BLaER1 (cell line): Measurements from ENCODE around the gene EMP1.

ENCODE experiments used
- H3K27ac ChIP-seq: shearing (Covaris generic); formaldehyde crosslinking; 2 replicates; pipeline ENCODE4 v1.8.1; 2022
- H3K27me3 ChIP-seq: shearing (Covaris generic); formaldehyde crosslinking; 2 replicates; pipeline ENCODE4 v1.8.1; 2022
- H3K36me3 ChIP-seq: shearing (Covaris generic); formaldehyde crosslinking; 2 replicates; pipeline ENCODE4 v1.8.1; 2022
- H3K4me1 ChIP-seq: shearing (Covaris generic); formaldehyde crosslinking; 2 replicates; pipeline ENCODE4 v1.8.1; 2022
- H3K4me2 ChIP-seq: shearing (Covaris generic); formaldehyde crosslinking; 2 replicates; pipeline ENCODE4 v1.8.1; 2022
- H3K4me3 ChIP-seq: shearing (Covaris generic); formaldehyde crosslinking; 2 replicates; pipeline ENCODE4 v1.8.1; 2022
- H3K9ac ChIP-seq: shearing (Covaris generic); formaldehyde crosslinking; 2 replicates; pipeline ENCODE4 v1.8.1; 2022
- H3K9me3 ChIP-seq: shearing (Covaris generic); formaldehyde crosslinking; 2 replicates; pipeline ENCODE4 v1.8.1; 2022
- H4K20me1 ChIP-seq: shearing (Covaris generic); formaldehyde crosslinking; 2 replicates; pipeline ENCODE4 v1.8.1; 2022
- Cebpa-rat ChIP-seq: shearing (Covaris generic); IDR thresholded peaks from 2 replicates; pipeline ENCODE4 v1.8.1; 2022

The EMP1 gene

GRCh38 chr12:13195250-13195649, 1.3 kb upstream of the EMP1 start:
- Histone ChIP-seq H3K9ac (no peak overlapping the region), H3K27me3 (no peaks in the 10 kb centered on the region), H3K4me3 (no peak overlapping the region), H3K4me2 (peak overlapping the region; percentile 92), H3K9me3 (no peaks in the 10 kb centered on the region), H3K27ac (no peak overlapping the region), H4K20me1 (no peaks in the 10 kb centered on the region), H3K4me1 (peaks cover 67% of the 10 kb centered on the region), H3K36me3 (no peaks in the 10 kb centered on the region)
- TF ChIP-seq Cebpa-rat, result no peak

GRCh38 chr12:13195785-13196129, 769 bp upstream of the EMP1 start:
- TF ChIP-seq Cebpa-rat, result no peak
- Histone ChIP-seq H3K27me3 (no peaks in the 10 kb centered on the region), H3K27ac (no peak overlapping the region), H3K9me3 (no peaks in the 10 kb centered on the region), H3K4me2 (peak overlapping the region; percentile 92), H3K36me3 (no peaks in the 10 kb centered on the region), H3K9ac (peak overlapping the region; percentile 20; the same call in 1 of the 2 replicates), H3K4me1 (peaks cover 72% of the 10 kb centered on the region), H4K20me1 (no peaks in the 10 kb centered on the region), H3K4me3 (no peak overlapping the region)

DNA sequence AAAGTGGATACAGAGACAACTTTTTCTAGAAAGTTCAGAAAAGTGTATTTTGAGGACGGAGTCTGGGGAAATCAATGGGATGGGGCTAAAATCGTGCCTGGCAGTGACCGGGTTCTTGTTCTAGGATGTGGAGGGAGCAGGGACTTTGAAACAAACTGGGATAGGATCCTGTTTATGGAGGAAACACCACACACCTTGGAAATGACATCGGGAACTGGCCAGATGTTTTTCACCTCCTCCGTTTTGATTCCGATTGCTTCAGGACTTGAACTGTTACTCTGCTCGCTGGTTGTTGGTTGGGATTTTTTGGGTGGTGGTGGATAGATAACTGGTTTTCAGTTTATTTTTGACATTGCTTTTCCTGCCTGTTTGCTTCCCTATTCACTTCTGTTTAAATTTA, 506 bp downstream of the EMP1 start:
- no peaks in the 10 kb centered on the region for H4K20me1 ChIP-seq
- H3K9ac ChIP-seq, result no peak overlapping the region
- H3K36me3 ChIP-seq, result no peaks in the 10 kb centered on the region
- H3K4me2 ChIP-seq, result peak overlapping the region; percentile 92
- peaks cover 77% of the 10 kb centered on the region for H3K4me1 ChIP-seq
- H3K4me3 ChIP-seq, result no peak overlapping the region
- H3K27me3 ChIP-seq, result no peaks in the 10 kb centered on the region
- no peak overlapping the region for H3K27ac ChIP-seq
- no peaks in the 10 kb centered on the region for H3K9me3 ChIP-seq
- no peak for TF ChIP-seq Cebpa-rat

- no peak overlapping the region for H3K27ac ChIP-seq
- TF ChIP-seq Cebpa-rat, result no peak
- H3K9me3 ChIP-seq, result no peaks in the 10 kb centered on the region
- H3K4me2 ChIP-seq, result peak overlapping the region; percentile 92
- no peak overlapping the region for H3K4me3 ChIP-seq
- peaks cover 77% of the 10 kb centered on the region for H3K4me1 ChIP-seq
- H3K9ac ChIP-seq, result no peak overlapping the region
- H3K27me3 ChIP-seq, result no peaks in the 10 kb centered on the region
- H3K36me3 ChIP-seq, result no peaks in the 10 kb centered on the region
- no peaks in the 10 kb centered on the region for H4K20me1 ChIP-seq
These were observed 1.1 kb downstream of the EMP1 start for GRCh38 chr12:13197526-13198143.

- H3K36me3 ChIP-seq, result no peaks in the 10 kb centered on the region
- no peaks in the 10 kb centered on the region for H3K9me3 ChIP-seq
- H3K4me2 ChIP-seq, result no peak overlapping the region
- H3K4me1 ChIP-seq, result peaks cover 75% of the 10 kb centered on the region
- no peaks in the 10 kb centered on the region for H4K20me1 ChIP-seq
- no peaks in the 10 kb centered on the region for H3K27me3 ChIP-seq
- no peak overlapping the region for H3K27ac ChIP-seq
- no peak overlapping the region for H3K4me3 ChIP-seq
- H3K9ac ChIP-seq, result no peak overlapping the region
- no peak for TF ChIP-seq Cebpa-rat
These were observed 1.7 kb downstream of the EMP1 start for GRCh38 chr12:13198241-13198640.

DNA sequence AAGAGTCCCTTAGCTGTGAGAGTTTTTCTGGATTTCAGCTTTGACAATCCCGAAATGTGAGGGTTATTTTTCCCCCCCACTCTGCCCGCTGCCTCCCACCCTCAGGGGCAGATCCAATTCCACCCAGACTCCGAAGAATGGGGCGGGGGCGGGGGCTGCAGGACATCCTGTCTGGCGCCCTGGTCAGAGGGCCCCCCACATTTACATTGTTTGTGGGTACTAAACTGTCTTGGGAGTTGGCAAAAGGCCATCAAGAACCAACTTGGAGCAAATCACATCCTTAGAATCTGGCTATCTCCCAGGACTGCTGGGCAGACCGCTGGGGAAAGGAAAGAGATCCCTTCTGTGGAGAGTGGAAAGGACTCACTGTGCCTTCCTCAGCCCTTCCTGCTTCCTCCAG, 2.4 kb downstream of the EMP1 start:
- no peaks in the 10 kb centered on the region for H3K27me3 ChIP-seq
- H3K36me3 ChIP-seq, result no peaks in the 10 kb centered on the region
- peak overlapping the region; percentile 23 for H3K4me2 ChIP-seq
- no peak overlapping the region for H3K27ac ChIP-seq
- no peaks in the 10 kb centered on the region for H3K9me3 ChIP-seq
- no peak for TF ChIP-seq Cebpa-rat
- no peaks in the 10 kb centered on the region for H4K20me1 ChIP-seq
- H3K4me1 ChIP-seq, result peaks cover 68% of the 10 kb centered on the region
- no peak overlapping the region for H3K9ac ChIP-seq
- H3K4me3 ChIP-seq, result no peak overlapping the region

- Histone ChIP-seq H4K20me1 (no peaks in the 10 kb centered on the region), H3K9ac (no peak overlapping the region), H3K27ac (no peak overlapping the region), H3K4me2 (peak overlapping the region; percentile 23), H3K9me3 (no peaks in the 10 kb centered on the region), H3K4me3 (no peak overlapping the region), H3K4me1 (peaks cover 61% of the 10 kb centered on the region), H3K36me3 (no peaks in the 10 kb centered on the region), H3K27me3 (no peaks in the 10 kb centered on the region)
- no peak for TF ChIP-seq Cebpa-rat
These were observed 3.1 kb downstream of the EMP1 start for GRCh38 chr12:13199592-13199991.

DNA sequence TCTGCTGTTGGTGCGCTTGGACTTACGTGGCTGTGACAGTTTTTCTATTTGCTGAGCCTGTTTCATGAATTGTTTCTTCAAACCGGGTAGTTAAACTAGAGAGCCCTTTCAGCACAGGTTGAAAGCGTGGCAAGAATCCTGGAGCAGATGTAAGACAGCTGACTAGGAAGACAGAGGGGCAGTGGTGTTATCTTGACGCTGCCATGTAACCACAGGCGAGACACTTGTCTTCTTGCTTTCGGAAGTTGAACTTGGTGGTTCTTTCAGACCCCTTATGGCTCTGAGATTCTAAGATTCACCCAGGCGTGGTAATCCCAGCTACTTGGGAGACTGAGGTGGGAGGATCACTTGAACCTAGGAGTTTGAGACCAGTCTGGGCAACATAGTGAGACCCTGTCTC, 4.3 kb downstream of the EMP1 start:
- TF ChIP-seq Cebpa-rat, result no peak
- peak overlapping the region; percentile 49 for H3K4me2 ChIP-seq
- peaks cover 51% of the 10 kb centered on the region for H3K4me1 ChIP-seq
- no peak overlapping the region for H3K27ac ChIP-seq
- no peak overlapping the region for H3K4me3 ChIP-seq
- H3K9ac ChIP-seq, result no peak overlapping the region
- no peaks in the 10 kb centered on the region for H3K27me3 ChIP-seq
- H4K20me1 ChIP-seq, result no peaks in the 10 kb centered on the region
- no peaks in the 10 kb centered on the region for H3K9me3 ChIP-seq
- H3K36me3 ChIP-seq, result no peaks in the 10 kb centered on the region

DNA sequence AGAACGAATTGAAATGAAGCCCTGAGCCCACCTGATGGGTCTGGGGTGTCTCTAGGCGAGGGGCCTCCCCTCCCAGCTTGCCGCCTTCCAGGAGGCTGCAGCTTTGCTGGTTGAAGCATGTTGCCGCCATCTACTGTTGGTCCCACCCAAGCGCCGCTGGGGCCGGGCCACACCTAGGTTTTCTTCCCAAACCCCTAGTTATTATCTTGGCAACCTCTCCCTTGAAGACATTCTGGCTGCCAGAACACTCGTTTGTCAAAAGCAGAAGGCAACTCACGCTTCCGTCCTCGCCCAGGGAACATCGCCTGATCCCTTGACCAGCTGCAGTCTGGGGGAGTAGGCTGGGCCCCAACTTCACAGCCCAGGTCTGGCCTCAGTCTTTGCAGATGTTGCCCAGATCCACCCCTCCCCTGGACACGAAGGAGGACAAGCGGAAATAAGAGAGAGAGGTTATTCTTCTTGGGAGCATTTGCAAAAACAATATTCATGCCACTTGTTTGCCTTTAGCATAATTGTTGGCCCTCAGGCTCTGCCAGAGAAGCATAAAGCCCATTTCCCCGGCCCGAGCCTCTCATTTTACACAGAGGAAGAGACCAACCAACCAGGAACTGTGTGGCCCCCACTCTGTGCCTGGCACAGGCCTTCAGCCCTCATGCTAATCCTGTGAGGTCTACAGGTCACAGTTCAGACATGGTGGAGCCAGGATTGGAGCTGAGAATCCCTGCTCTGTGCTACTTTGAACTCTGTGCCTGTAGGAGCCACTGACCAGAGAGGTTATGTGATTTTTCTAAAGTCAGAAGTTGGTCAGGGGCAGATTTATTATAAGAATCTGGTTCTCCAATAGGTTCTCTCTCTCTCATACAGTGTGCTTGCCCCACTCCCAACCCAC, 6.8 kb downstream of the EMP1 start:
- Histone ChIP-seq H3K4me1 (peaks cover 39% of the 10 kb centered on the region), H3K27ac (no peak overlapping the region), H3K4me2 (no peak overlapping the region), H4K20me1 (no peaks in the 10 kb centered on the region), H3K4me3 (no peak overlapping the region), H3K36me3 (no peaks in the 10 kb centered on the region), H3K27me3 (no peaks in the 10 kb centered on the region), H3K9me3 (no peaks in the 10 kb centered on the region), H3K9ac (no peak overlapping the region)
- no peak for TF ChIP-seq Cebpa-rat

- TF ChIP-seq Cebpa-rat, result no peak
- H3K9me3 ChIP-seq, result no peaks in the 10 kb centered on the region
- no peaks in the 10 kb centered on the region for H3K36me3 ChIP-seq
- no peaks in the 10 kb centered on the region for H3K27me3 ChIP-seq
- no peak overlapping the region for H3K4me2 ChIP-seq
- no peaks in the 10 kb centered on the region for H4K20me1 ChIP-seq
- H3K9ac ChIP-seq, result no peak overlapping the region
- peaks cover 33% of the 10 kb centered on the region for H3K4me1 ChIP-seq
- no peak overlapping the region for H3K4me3 ChIP-seq
- H3K27ac ChIP-seq, result no peak overlapping the region
These were observed 7.9 kb downstream of the EMP1 start for GRCh38 chr12:13204428-13204827.
